ENCODE results near the gene RAB25.

Gene RAB25

DNA sequence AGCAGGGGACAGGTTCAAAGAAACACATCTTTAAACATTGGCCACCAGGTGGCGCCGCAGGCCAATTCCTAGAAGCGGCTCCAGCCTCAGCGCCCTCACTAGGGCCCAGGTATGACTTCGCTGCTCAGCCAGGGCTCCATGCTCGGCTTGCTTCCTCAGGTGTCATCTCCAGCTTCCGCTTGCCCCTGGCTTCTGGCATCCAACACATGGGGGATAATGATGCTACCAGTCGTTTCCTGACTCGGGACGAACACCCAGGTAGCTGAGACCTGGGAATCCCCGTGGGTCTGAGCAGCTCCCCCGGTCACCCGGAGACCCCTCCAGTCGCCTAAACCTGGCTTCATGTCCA lies 29.9 kb downstream of the RAB25 start:
- peak; percentile 78 for DNase-seq (ENCODE audit: low read depth)
- no peak overlapping the region for H3K4me3 ChIP-seq (ENCODE audit: control insufficient read depth, low read depth, low read length)
- TF ChIP-seq, protein P1, sequence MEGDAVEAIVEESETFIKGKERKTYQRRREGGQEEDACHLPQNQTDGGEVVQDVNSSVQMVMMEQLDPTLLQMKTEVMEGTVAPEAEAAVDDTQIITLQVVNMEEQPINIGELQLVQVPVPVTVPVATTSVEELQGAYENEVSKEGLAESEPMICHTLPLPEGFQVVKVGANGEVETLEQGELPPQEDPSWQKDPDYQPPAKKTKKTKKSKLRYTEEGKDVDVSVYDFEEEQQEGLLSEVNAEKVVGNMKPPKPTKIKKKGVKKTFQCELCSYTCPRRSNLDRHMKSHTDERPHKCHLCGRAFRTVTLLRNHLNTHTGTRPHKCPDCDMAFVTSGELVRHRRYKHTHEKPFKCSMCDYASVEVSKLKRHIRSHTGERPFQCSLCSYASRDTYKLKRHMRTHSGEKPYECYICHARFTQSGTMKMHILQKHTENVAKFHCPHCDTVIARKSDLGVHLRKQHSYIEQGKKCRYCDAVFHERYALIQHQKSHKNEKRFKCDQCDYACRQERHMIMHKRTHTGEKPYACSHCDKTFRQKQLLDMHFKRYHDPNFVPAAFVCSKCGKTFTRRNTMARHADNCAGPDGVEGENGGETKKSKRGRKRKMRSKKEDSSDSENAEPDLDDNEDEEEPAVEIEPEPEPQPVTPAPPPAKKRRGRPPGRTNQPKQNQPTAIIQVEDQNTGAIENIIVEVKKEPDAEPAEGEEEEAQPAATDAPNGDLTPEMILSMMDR (conservative IDR thresholded peaks at IDR 0.05; ENCODE audit: control insufficient read depth, insufficient read depth, low read depth, low read length) = peak; percentile 71

DNA sequence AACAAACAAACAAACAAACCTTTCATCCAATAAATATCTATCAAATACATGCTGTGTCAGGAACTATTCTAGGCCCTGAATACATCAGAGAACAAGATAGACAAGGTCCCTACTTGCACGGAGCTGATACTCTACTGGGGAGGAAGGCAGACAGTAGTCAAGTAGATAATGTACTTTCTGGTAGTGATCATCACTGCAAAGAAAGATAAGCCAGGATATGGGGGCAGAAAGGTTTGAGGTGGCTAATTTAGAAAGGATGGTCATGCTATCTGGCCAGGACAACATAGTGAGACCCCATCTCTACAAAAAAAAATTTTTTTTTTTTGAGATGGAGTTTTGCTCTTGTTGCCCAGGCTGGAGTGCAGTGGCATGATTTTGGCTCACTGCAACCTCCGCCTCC lies 30.6 kb downstream of the RAB25 start:
- no peak for DNase-seq (ENCODE audit: low read depth)
- no peak overlapping the region for H3K4me3 ChIP-seq (ENCODE audit: control insufficient read depth, low read depth, low read length)
- TF ChIP-seq, protein P1 (conservative IDR thresholded peaks at IDR 0.05; ENCODE audit: control insufficient read depth, insufficient read depth, low read depth, low read length) = no peak

DNA sequence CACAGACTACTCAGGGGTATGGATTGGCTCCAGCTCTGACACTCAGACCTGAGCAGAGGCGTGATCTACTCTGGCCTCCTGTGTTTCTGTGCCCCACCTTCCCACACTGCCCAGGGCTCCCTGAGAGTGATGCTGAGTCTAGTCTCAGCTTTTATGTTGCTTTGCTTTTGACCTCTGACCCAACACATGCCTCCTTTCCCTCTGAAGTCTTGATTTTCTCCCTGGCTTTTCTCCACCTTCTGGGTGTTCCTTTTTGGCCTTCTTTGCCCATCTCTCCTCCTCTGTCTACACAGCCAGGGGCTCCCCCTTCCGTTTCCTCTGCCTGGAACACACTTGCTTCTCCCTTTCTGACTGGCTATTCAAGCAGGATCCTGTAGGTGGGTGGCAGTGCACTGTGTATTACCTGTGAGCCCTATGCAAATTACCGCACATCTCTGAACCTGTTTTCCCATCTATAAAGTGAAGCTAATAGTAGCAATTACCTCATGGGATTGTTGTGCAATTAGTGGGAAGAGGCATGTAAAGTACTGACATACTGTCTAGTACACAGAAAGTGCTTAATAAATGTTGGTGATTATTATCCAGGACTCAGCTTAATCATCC lies 35.0 kb downstream of the RAB25 start:
- no peak overlapping the region for H3K4me3 ChIP-seq (ENCODE audit: control insufficient read depth, low read depth, low read length)
- TF ChIP-seq, protein P1 (conservative IDR thresholded peaks at IDR 0.05; ENCODE audit: control insufficient read depth, insufficient read depth, low read depth, low read length) = no peak
- peak; percentile 36 for DNase-seq (ENCODE audit: low read depth)

DNA sequence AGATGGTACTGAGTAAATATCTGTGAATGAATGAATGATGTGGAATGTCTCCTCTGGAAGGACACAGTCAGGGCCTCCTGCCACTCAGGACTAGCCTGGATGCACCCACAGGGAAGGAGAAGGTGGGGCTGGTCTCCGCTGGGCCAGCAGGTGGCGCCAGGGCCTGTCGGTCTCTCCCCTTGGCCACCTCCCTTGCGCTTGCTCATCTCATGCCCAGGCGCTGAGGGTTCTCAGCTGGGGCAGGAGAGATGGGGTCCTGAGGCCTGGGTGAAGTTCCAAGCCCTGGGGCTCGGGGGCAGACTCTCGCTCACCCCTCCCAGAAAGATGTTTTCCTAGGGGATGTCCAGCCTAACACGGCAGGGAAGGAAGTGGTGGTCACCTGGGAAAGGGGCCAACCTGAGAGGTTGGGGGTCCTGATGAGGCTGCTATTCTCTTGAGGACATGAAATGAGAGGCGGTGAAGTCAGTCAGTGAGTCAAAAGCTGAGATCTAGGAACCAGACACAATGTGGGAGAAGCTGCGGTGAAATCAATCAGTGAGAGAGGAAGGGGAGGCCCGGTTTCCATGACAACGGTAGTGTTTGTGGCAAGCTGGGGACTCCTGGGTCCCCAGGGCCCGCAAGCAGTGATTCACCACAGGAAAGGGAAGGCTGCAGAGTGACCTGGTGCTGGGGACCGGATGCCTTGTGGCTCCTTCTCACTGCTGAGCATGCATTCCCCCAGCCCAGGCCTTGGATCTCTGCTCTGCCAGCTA lies 35.9 kb downstream of the RAB25 start:
- H3K4me3 ChIP-seq (ENCODE audit: control insufficient read depth, low read depth, low read length) = no peak overlapping the region
- TF ChIP-seq, protein P1 (conservative IDR thresholded peaks at IDR 0.05; ENCODE audit: control insufficient read depth, insufficient read depth, low read depth, low read length) = peak; percentile 94
- peak; percentile 83 for DNase-seq (ENCODE audit: low read depth)

DNA sequence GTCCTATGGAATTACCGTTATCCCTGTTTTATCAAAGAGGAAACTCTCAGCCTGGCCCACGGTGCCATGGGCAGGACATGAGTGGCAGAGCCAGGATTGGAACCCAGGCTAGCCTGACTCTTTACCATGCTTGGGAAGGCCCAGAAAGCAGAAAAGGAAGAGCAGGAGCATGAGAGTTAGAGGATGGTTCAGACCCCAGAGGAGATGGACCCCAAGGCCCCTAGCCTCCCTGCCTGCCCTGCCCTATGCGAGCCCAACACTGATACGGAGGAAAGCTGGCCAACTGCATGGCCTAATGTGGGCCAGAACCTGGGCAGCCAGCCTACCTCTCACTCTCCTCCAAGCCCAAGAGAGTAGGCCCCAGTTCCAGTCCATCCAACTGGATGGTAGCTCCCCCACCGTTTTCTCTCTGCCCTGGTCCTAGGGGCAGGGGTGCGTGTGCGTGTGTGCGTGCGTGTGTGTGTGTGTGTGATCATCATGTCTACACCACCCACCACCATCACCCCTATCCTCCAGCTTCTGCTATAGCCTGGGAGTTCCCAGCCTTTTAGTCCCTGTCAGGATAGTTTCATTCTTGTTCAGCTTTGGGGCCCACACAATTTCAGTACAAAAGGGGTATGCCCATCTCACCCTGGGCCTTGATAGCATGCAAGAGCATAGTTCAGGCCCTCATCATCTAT lies 36.7 kb downstream of the RAB25 start:
- TF ChIP-seq, protein P1 (conservative IDR thresholded peaks at IDR 0.05; ENCODE audit: control insufficient read depth, insufficient read depth, low read depth, low read length) = no peak
- DNase-seq (ENCODE audit: low read depth) = no peak
- H3K4me3 ChIP-seq (ENCODE audit: control insufficient read depth, low read depth, low read length) = no peak overlapping the region

DNA sequence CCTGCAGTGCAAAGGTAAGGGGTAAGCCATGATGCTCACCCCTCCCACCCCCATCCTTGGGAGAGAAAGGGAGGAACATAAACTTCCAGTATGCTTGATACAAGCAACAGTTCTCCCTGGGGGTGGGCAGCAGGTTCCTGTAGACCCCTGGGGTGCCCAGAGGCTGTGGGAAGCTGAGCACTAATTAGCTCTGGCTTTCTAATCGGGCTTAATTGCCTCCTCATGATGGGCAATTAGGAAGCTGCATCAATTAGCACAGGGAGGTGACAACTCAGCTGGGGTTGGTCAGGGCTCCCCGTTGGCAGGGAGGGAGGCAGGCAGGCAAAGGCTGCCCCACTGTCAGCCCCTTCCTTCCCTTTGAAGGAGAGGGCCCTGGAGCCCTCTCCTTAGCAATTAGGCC lies 37.8 kb downstream of the RAB25 start:
- DNase-seq (ENCODE audit: low read depth) = no peak
- TF ChIP-seq, protein P1 (conservative IDR thresholded peaks at IDR 0.05; ENCODE audit: control insufficient read depth, insufficient read depth, low read depth, low read length) = no peak
- H3K4me3 ChIP-seq (ENCODE audit: control insufficient read depth, low read depth, low read length) = no peak overlapping the region
